ENCODE data around the gene STBD1. TPM values are rescaled to one million over a fixed set of nuclear protein-coding genes. Genes with fewer than 3 reads are reported as not detected.
"Not testable (repeated sequence)": the region's sequence is repeated elsewhere in the genome, so short reads cannot be mapped to it uniquely, and the experiment has no call there.

The STBD1 gene
- total RNA-seq, 1 experiment from 2014 or later, result 4.7 TPM

GRCh38 chr4:76315267-76315918, 8.9 kb downstream of the STBD1 start:
- no peak for DNase-seq (ENCODE audit: low read depth)

DNA sequence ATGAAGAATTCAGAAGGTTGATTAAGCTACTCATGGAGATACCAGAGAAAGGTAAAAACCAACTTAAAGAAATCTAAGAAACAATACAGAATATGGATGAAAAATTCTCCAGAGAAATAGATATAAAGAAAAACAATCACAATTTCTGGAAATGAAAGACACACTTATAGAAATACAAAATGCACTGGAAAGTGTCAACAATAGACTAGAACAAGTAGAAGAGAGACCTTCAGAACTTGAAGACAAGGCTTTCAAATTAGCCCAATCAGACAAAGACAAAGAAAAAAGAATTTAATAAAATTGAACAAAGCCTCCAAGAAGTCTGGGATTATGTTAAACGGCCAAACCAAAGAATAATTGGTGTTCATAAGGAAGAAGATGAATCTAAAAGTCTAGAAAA, 9.6 kb downstream of the STBD1 start:
- DNase-seq (ENCODE audit: low read depth), result no peak

- no peak for DNase-seq (ENCODE audit: low read depth)
Observed at GRCh38 chr4:76322236-76322635, 15.7 kb downstream of the STBD1 start.

- DNase-seq (ENCODE audit: low read depth), result no peak
Observed at GRCh38 chr4:76325072-76325471, 18.5 kb downstream of the STBD1 start.

GRCh38 chr4:76326515-76326914, 20.0 kb downstream of the STBD1 start:
- DNase-seq (ENCODE audit: low read depth), result no peak

- no peak for DNase-seq (ENCODE audit: low read depth)
Observed at GRCh38 chr4:76334885-76335284, 28.4 kb downstream of the STBD1 start.

GRCh38 chr4:76339364-76339763, 32.8 kb downstream of the STBD1 start:
- DNase-seq (ENCODE audit: low read depth), result no peak

- peak; percentile 26 for DNase-seq (ENCODE audit: low read depth)
Observed at GRCh38 chr4:76341063-76341462, 34.5 kb downstream of the STBD1 start.

GRCh38 chr4:76342191-76342590, 35.7 kb downstream of the STBD1 start:
- no peak for DNase-seq (ENCODE audit: low read depth)

GRCh38 chr4:76342803-76343202, 36.3 kb downstream of the STBD1 start:
- DNase-seq (ENCODE audit: low read depth), result no peak

DNA sequence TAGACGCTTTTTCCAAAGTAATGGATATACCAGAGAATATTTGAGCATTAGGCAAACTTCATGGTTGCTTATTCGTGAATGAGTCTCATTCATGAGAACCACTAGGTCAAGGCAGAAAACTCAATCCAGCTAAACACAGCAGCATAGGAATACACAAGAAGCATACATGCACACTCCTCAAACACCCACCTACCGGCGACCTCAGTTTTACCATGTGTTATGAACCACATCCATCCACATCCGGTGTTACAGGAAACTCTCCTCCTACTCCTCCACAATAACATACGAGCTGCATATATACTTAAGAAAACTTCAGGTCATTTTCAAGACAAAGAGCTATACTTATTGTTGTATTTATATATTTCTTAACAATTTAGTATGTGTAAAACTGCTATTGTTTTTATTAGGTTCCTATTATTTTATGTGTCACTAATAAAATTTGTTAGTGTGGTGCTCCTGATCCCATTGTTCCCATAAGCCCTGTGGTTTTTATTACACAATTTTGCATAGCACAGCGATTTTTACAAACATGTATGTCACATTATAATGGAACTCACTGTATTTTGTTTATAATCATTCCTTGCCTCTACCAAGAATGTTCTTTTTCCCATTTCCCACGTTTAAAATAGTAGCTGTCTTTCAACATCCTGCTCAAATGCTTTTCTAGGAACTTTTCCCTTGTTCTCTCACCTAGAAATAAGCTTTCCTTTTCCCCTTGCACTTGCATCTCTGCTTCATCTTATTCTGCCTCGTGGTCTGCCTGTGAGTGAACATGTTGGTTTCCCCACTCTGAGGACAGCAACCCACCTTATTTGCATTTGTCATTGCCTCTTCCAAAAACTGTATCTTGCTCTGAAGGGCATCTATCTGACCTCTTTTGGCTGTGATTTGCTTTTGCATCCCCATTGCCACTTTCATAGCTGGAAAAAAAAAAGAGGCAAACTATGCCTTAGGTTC, 48.3 kb downstream of the STBD1 start:
- no peak for DNase-seq (ENCODE audit: low read depth)

- DNase-seq (ENCODE audit: low read depth), result no peak
Observed at GRCh38 chr4:76357981-76358380, 51.4 kb downstream of the STBD1 start.

DNA sequence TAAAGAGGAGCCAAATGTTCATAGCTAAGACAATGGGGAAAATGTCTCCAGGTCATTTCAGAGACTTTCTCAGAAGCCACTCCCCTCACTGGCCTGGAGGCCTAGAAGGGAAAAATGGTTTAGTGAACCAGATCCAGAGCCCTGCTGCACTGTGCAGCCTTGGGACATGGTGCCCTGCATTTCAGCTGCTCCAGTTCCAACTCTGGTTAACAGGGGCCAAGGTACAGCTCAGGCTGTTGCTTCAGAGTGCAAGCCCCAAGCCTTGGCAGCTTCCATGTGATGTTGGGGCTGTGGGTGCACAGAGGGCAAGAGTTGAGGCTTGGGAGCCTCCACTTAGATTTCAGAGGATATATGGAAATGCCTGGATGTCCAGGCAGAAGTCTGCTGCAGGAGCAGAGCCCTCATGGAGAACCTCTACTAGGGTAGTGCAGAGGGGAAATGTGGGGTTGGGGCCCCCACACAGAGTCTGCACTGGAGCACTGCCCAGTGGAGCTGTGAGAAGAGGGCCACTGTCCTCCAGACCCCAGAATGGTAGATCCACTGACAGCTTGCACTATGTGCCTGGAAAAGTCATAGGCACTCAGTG, 53.4 kb downstream of the STBD1 start:
- DNase-seq (ENCODE audit: low read depth), result not testable (repeated sequence)

Small RNAs within 50 kb of the gene (small RNA-seq; reads per million reads assigned to genes)
- gene RNU6-1000P, result not detected

Other genes starting within 250 kb of the STBD1 start
- gene ART3, start 232.0 kb upstream of the STBD1 start, total RNA-seq (2014; rRNA removed; shearing (Covaris generic)), result not detected in 2 replicates
- gene NUP54, start 158.3 kb upstream of the STBD1 start, total RNA-seq (2014; rRNA removed; shearing (Covaris generic)), result 59.5 and 63.9 TPM in 2 replicates
- 76.0 and 79.0 TPM in 2 replicates for gene SCARB2, start 92.9 kb upstream of the STBD1 start, total RNA-seq (2014; rRNA removed; shearing (Covaris generic))
- not detected in 2 replicates for gene FAM47E, start 55.0 kb upstream of the STBD1 start, total RNA-seq (2014; rRNA removed; shearing (Covaris generic))
- gene CCDC158, start 114.4 kb downstream of the STBD1 start, total RNA-seq (2014; rRNA removed; shearing (Covaris generic)), result not detected in 2 replicates
- 8.0 and 11.8 TPM in 2 replicates for gene SHROOM3, start 128.5 kb downstream of the STBD1 start, total RNA-seq (2014; rRNA removed; shearing (Covaris generic))

All from HT1080 (cell line).